Astrocyte of the cerebellum (primary cell): ENCODE measurements around the gene HOXB5.
A peak's percentile ranks its signal among the peaks of the same experiment; 100 is the strongest.

Experiments used
- DNase-seq: peaks from one replicate; pipeline ENCODE4 v3.0.0-alpha.2; 2011; ENCODE audit warnings: low read depth
- H3K4me3 ChIP-seq: 2 replicates; pipeline ENCODE4 v1.5.1; 2011; ENCODE audit warnings: mild to moderate bottlenecking, low read depth, low read length, moderate library complexity
- CTCF ChIP-seq: IDR thresholded peaks from 2 replicates; pipeline ENCODE4 v1.5.1; 2012; ENCODE audit warnings: low read length, low read depth, moderate library complexity, mild to moderate bottlenecking; ENCODE audit errors: missing control alignments
- in situ Hi-C: cut with HindIII; loops from 2 replicates; pipeline ENCODE4 v1.10.0; 2017; ENCODE audit warnings: low sequenced_read_pairs

HOXB5 gene

DNA sequence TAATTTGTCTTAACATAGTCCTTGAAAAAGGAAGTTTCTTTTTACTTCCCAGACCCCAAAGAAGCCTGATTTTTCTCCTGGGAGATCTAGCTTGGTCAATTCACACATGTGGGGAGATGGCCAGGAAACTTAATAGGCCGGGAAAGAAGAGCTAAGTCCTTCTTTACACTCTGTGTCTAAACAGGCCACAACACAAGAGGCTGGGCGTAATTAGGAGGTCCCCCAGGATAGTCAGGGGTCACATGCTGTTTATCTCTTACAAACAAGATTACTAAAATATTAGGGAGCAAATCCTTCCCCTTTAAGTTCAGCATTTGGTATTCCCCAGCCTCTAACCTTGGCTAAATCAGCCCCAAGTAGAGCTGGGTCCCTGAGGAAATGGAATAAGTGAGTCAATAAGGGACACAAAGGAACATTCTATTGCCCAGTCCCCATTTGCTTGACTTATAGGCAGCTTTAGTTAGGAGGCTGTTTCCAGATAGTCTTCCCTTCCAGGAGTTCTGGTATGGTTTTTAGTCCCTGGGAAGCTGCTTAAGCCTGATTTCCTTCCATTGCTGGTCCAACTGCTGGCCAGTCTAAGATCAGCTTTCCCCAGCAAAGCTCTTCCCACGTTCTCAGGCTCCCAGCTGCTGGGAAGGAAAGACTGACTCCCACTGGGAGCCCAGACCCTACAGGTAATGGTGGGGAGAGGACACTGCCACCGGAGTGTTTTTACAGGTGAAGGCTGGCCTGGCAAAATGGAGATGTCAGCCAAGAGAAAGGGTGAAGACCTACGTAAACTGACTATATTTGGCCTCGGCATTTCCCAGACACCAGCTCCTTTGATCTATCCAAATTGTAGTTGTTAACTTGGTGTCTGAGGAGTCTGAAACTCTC, 46.6 kb upstream of the HOXB5 start:
- in situ Hi-C loops: no loop called here
- H3K4me3 ChIP-seq: no peak overlapping the region
- TF ChIP-seq CTCF: no peak
- DNase-seq: no peak

DNA sequence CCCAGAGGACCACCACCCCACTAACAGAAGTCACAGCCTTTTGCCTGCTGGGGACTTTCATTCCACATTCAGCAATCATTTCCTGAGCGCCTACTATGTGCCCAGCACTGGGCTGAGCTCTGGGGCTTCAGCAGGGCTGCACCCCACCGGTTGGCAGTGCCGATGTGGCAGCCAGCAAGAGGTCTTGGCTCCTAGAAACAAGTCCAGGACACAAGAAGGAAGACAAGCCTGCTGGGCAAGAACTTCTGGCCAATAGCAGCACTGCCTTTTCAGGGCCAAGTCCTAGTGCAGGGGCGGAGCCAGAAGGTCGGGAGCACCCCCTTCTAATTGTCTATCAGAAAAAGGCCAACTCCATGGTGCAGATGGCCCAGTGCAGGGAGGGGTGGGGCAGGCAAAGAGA, 45.6 kb upstream of the HOXB5 start:
- in situ Hi-C loops: no loop called here
- DNase-seq: no peak
- TF ChIP-seq CTCF: no peak
- no peak overlapping the region for H3K4me3 ChIP-seq

GRCh38 chr17:48637323-48638260, 44.0 kb upstream of the HOXB5 start:
- DNase-seq: no peak
- no peak overlapping the region for H3K4me3 ChIP-seq
- in situ Hi-C loops: no loop called here
- TF ChIP-seq CTCF: no peak

DNA sequence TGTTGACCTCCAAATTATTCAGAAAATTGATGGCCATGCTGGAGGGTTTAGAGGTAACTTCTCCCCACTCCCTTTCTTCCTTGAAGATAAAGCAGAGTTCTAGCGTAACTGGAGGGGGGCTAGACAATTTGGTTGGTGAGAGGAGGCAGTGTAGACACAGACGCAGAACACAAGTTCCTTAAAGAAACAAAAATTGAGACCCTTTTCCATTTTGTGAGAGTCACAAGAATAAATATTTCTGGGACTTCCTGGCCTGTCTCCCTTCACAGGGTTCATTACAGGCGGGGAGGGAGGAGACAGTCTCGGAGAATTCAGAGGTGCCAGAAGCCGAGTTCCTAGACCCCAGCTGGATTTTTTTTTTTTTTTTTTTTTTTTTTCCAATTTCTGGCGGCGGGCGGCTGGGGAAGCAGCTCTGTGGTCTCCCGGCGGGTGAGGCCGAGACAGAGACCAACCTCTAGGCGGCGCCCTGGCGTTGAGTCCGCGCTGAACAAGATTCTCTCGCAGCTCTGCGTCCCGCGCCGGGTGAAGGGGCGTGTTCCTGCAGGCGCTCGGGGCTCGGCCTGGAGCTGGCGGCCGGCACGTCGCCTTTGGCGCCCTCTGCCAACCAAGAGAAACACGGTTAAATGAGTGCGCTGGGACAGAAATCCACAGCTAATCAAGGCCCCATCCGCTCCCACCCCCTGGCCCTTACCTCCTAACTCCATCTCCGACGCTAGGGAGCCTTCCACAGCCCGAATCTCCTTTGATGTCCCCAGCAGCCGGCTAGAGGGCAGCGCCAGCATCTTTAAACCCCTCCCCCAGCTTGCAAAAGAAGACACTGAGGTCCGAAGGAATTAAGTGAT, 42.8 kb upstream of the HOXB5 start:
- TF ChIP-seq CTCF: peak; percentile 41
- in situ Hi-C loops: no loop called here
- no peak for DNase-seq
- H3K4me3 ChIP-seq: no peak overlapping the region

DNA sequence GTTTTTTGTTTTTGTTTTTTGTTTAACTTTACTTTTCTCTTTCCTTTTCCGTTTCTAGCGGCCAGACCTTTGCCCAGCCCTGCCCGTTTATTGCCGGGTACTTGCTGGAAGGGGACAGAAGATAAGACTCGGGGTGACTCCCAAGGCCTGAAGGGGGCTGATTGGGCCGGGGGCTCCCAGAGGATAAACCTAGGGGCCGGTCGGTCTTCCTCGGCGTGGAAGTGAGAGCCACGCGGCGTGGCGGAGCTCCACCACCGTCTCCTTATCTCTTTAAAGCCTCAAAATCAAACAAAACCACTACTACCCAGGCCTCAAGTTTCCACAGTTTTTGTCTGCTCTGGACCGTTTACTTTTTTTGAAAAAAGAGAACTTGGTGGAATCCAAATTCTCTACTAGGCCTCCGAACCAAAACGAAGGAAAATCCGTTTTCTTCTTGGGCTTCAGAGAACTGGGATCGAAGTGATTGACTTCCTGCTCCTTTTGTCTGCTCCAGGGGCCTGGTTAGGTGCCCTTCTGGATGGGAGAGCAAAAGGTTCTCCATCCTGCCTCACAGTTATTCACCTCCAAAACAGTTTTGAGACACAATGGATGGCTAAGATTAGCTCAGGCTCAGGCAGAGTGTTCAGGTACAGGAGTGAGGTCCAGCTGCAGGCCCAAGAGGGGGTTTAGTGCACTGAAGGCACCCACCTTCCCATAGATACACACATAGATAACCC, 41.1 kb upstream of the HOXB5 start:
- no peak overlapping the region for H3K4me3 ChIP-seq
- no peak for DNase-seq
- TF ChIP-seq CTCF: no peak
- in situ Hi-C loops: no loop called here
